IPS-NIHi11 (cell line): Measurements from ENCODE around the gene CEP57.
"Not testable (repeated sequence)": the region's sequence is repeated elsewhere in the genome, so short reads cannot be mapped to it uniquely, and the experiment has no call there.

Experiments
- DNase-seq: peaks from one replicate; pipeline ENCODE4 v3.0.0; 2012; ENCODE audit warnings: mixed read lengths, low spot score

CEP57 gene

GRCh38 chr11:95799546-95799945 is 9.2 kb downstream of the CEP57 start:
- no peak for DNase-seq

GRCh38 chr11:95800438-95800837 is 10.1 kb downstream of the CEP57 start:
- no peak for DNase-seq

- DNase-seq = no peak
These were observed 12.5 kb downstream of the CEP57 start for GRCh38 chr11:95802806-95803205.

- DNase-seq = no peak
These were observed 13.7 kb downstream of the CEP57 start for GRCh38 chr11:95803973-95804372.

GRCh38 chr11:95805869-95806268 is 15.6 kb downstream of the CEP57 start:
- DNase-seq = no peak

- not testable (repeated sequence) for DNase-seq
These were observed 16.2 kb downstream of the CEP57 start for GRCh38 chr11:95806464-95806863.

- not testable (repeated sequence) for DNase-seq
These were observed 20.8 kb downstream of the CEP57 start for GRCh38 chr11:95811052-95811451.

- no peak for DNase-seq
These were observed 25.7 kb downstream of the CEP57 start for GRCh38 chr11:95816037-95816436.

GRCh38 chr11:95821640-95822039 is 31.3 kb downstream of the CEP57 start:
- no peak for DNase-seq

GRCh38 chr11:95827696-95828095 is 37.4 kb downstream of the CEP57 start:
- DNase-seq = no peak

- DNase-seq = no peak
These were observed 39.4 kb downstream of the CEP57 start for GRCh38 chr11:95829580-95830259.

- no peak for DNase-seq
These were observed 41.0 kb downstream of the CEP57 start for GRCh38 chr11:95831198-95831883.

GRCh38 chr11:95832763-95833162 is 42.5 kb downstream of the CEP57 start:
- DNase-seq = no peak

GRCh38 chr11:95833378-95833777 is 43.1 kb downstream of the CEP57 start:
- DNase-seq = no peak

- DNase-seq = no peak
These were observed 45.1 kb downstream of the CEP57 start for GRCh38 chr11:95835351-95835750.

- peak; percentile 82 for DNase-seq
These were observed 45.6 kb downstream of the CEP57 start for GRCh38 chr11:95835768-95836488.

- DNase-seq = no peak
These were observed 54.9 kb downstream of the CEP57 start for GRCh38 chr11:95845167-95845566.

GRCh38 chr11:95849087-95849825 is 59.0 kb downstream of the CEP57 start:
- DNase-seq = peak; percentile 42

GRCh38 chr11:95850137-95850536 is 59.8 kb downstream of the CEP57 start:
- no peak for DNase-seq

- DNase-seq = no peak
These were observed 62.8 kb downstream of the CEP57 start for GRCh38 chr11:95853138-95853537.

- DNase-seq = no peak
These were observed 63.6 kb downstream of the CEP57 start for GRCh38 chr11:95853862-95854261.

- DNase-seq = not testable (repeated sequence)
These were observed 64.1 kb downstream of the CEP57 start for GRCh38 chr11:95854362-95854761.
